DND-41 (cell line): ENCODE data around the gene WWP2.

Experiments used
- ATAC-seq: fragments of 200-7000 bp; cut with Tn5 transposase; 3 replicates; pipeline ENCODE4 v1.9.1; 2021; ENCODE audit warnings: low read depth; ENCODE audit not compliant: insufficient read depth
- DNase-seq: peaks from one replicate; pipeline ENCODE4 v3.0.0-alpha.2; 2020
- H2AFZ ChIP-seq: 2 replicates; pipeline ENCODE4 v1.6.0; 2012; ENCODE audit warnings: low read depth, low read length
- H3K27ac ChIP-seq: 2 replicates; pipeline ENCODE4 v1.5.1; 2012; ENCODE audit warnings: low read length, inconsistent platforms
- H3K27me3 ChIP-seq: fragments of 200-600 bp; sonication (generic); 2 replicates; pipeline ENCODE4 v1.6.0; 2012; ENCODE audit warnings: low read length, mild to moderate bottlenecking, inconsistent platforms; ENCODE audit not compliant: insufficient read depth, poor library complexity
- H3K36me3 ChIP-seq: 2 replicates; pipeline ENCODE4 v1.5.1; 2012; ENCODE audit warnings: low read length, inconsistent platforms; ENCODE audit not compliant: insufficient read depth
- H3K4me1 ChIP-seq: 2 replicates; pipeline ENCODE4 v1.5.1; 2012; ENCODE audit warnings: mild to moderate bottlenecking, low read length; ENCODE audit not compliant: insufficient read depth
- H3K4me2 ChIP-seq: 2 replicates; pipeline ENCODE4 v1.6.0; 2012; ENCODE audit warnings: mild to moderate bottlenecking, moderate library complexity, low read length, inconsistent platforms; ENCODE audit not compliant: insufficient read depth
- H3K4me3 ChIP-seq, 2 experiments: fragments of 200-600 bp in 1 of 2; shearing (Covaris generic) in 1 of 2; 2 replicates each; pipeline ENCODE4 v1.5.1; 2012 to 2016; ENCODE audit warnings: inconsistent platforms in 2 of 2, low read length in 2 of 2, mild to moderate bottlenecking in 2 of 2, low read depth in 1 of 2, moderate library complexity in 1 of 2
- H3K79me2 ChIP-seq: 2 replicates; pipeline ENCODE4 v1.6.0; 2012; ENCODE audit warnings: low read length, inconsistent platforms; ENCODE audit not compliant: insufficient read depth
- H3K9ac ChIP-seq: 2 replicates; pipeline ENCODE4 v1.6.0; 2012; ENCODE audit warnings: low read depth, mild to moderate bottlenecking, inconsistent platforms, low read length, moderate library complexity
- H3K9me3 ChIP-seq: 2 replicates; pipeline ENCODE4 v1.5.1; 2012; ENCODE audit warnings: low read length, moderate library complexity, mild to moderate bottlenecking, inconsistent platforms; ENCODE audit not compliant: insufficient read depth, severe bottlenecking
- H4K20me1 ChIP-seq: 2 replicates; pipeline ENCODE4 v1.6.0; 2012; ENCODE audit warnings: low read length; ENCODE audit not compliant: insufficient read depth
- CTCF ChIP-seq: IDR thresholded peaks from 2 replicates; pipeline ENCODE4 v1.5.1; 2012; ENCODE audit warnings: borderline replicate concordance, low read length, moderate library complexity, mild to moderate bottlenecking; ENCODE audit not compliant: poor library complexity, severe bottlenecking; ENCODE audit errors: extremely low read depth
- EZH2 ChIP-seq: IDR thresholded peaks from 3 replicates; pipeline ENCODE4 v1.6.1; 2012; ENCODE audit warnings: borderline replicate concordance, low read depth, mild to moderate bottlenecking, moderate library complexity, low read length, inconsistent platforms; ENCODE audit not compliant: severe bottlenecking

WWP2 gene

GRCh38 chr16:69938981-69939820 is 177.1 kb downstream of the WWP2 start:
- Histone ChIP-seq H3K36me3 (peaks cover 40% of the 10 kb centered on the region), H3K79me2 (no peaks in the 10 kb centered on the region), H3K4me1 (no peaks in the 10 kb centered on the region), H3K9me3 (no peaks in the 10 kb centered on the region), H4K20me1 (no peaks in the 10 kb centered on the region), H3K27ac (no peak overlapping the region), H3K27me3 (no peaks in the 10 kb centered on the region), H3K4me3 (no peak overlapping the region), H3K4me2 (no peak overlapping the region), H3K9ac (no peak overlapping the region), H2AFZ (no peak overlapping the region)
- ATAC-seq = no peak
- DNase-seq = no peak
- TF ChIP-seq CTCF (no peak), EZH2 (no peak)

GRCh38 chr16:69939821-69940585 is 177.9 kb downstream of the WWP2 start:
- H3K27me3 ChIP-seq = no peaks in the 10 kb centered on the region
- H4K20me1 ChIP-seq = no peaks in the 10 kb centered on the region
- TF ChIP-seq EZH2 = no peak
- H3K9ac ChIP-seq = no peak overlapping the region
- H3K9me3 ChIP-seq = no peaks in the 10 kb centered on the region
- no peaks in the 10 kb centered on the region for H3K79me2 ChIP-seq
- no peak for DNase-seq
- peaks cover 40% of the 10 kb centered on the region for H3K36me3 ChIP-seq
- ATAC-seq = no peak
- no peak overlapping the region for H3K4me2 ChIP-seq
- H2AFZ ChIP-seq = no peak overlapping the region
- H3K27ac ChIP-seq = no peak overlapping the region
- no peaks in the 10 kb centered on the region for H3K4me1 ChIP-seq
- H3K4me3 ChIP-seq = no peak overlapping the region

- H3K27ac ChIP-seq = no peak overlapping the region
- H3K79me2 ChIP-seq = no peaks in the 10 kb centered on the region
- peaks cover 38% of the 10 kb centered on the region for H3K36me3 ChIP-seq
- TF ChIP-seq EZH2 = no peak
- TF ChIP-seq CTCF = no peak
- H3K4me3 ChIP-seq = no peak overlapping the region
- no peak overlapping the region for H2AFZ ChIP-seq
- no peaks in the 10 kb centered on the region for H3K27me3 ChIP-seq
- no peak overlapping the region for H3K9ac ChIP-seq
- DNase-seq (no peak), ATAC-seq (no peak)
- no peak overlapping the region for H3K4me2 ChIP-seq
- H3K4me1 ChIP-seq = no peaks in the 10 kb centered on the region
- H3K9me3 ChIP-seq = no peaks in the 10 kb centered on the region
- H4K20me1 ChIP-seq = no peaks in the 10 kb centered on the region
These were observed 178.5 kb downstream of the WWP2 start for GRCh38 chr16:69940676-69941075.
